Prostate gland (tissue), 2 donors: ENCODE data around the gene METTL17. TPM values are rescaled to one million over a fixed set of nuclear protein-coding genes. Genes with fewer than 3 reads are reported as not detected.
"Not testable (repeated sequence)": the region's sequence is repeated elsewhere in the genome, so short reads cannot be mapped to it uniquely, and the experiment has no call there.

Experiments
- DNase-seq: peaks from one replicate; pipeline ENCODE4 v3.0.0-alpha.2; 2019; ENCODE audit warnings: low spot score
- H3K27ac ChIP-seq, 2 donors: fragments of 200-600 bp; sonication (generic); 2 replicates each; pipeline ENCODE4 v1.5.1; 2017 to 2019
- H3K27me3 ChIP-seq: fragments of 200-600 bp; sonication (generic); replicated peaks from 2 replicates; pipeline ENCODE4 v1.5.1; 2019; ENCODE audit not compliant: insufficient read depth
- H3K36me3 ChIP-seq, 2 donors: fragments of 200-600 bp; sonication (generic); 1 replicate in 1 of 2; 2 replicates in 1 of 2; pipeline versions ENCODE4 v1.5.1 to v1.8.1; 2017 to 2019
- H3K4me1 ChIP-seq: fragments of 200-600 bp; sonication (generic); replicated peaks from 2 replicates; pipeline ENCODE4 v1.5.1; 2019
- H3K4me3 ChIP-seq, 2 donors: fragments of 200-600 bp; sonication (generic); 2 replicates each; pipeline ENCODE4 v1.5.1; 2017 to 2019
- H3K9me3 ChIP-seq: fragments of 200-600 bp; sonication (generic); 2 replicates; pipeline ENCODE4 v1.5.1; 2017
- CTCF ChIP-seq, 4 experiments: fragments of 200-600 bp in 2 of 4; fragments of 450-650 bp in 2 of 4; sonication (generic) in 2 of 4; IDR thresholded peaks; 1 replicate in 3 of 4; 2 replicates in 1 of 4; pipeline ENCODE4 v1.5.1; 2016 to 2019; ENCODE audit warnings: antibody characterized with exemption in 4 of 4, mild to moderate bottlenecking in 2 of 4, moderate library complexity in 2 of 4
- POLR2A ChIP-seq: fragments of 450-650 bp; IDR thresholded peaks from one replicate; pipeline ENCODE4 v1.6.1; 2016; ENCODE audit warnings: antibody characterized with exemption, mild to moderate bottlenecking
- POLR2AphosphoS5 ChIP-seq: sonication (generic); formaldehyde crosslinking; IDR thresholded peaks from one replicate; pipeline ENCODE4 v1.6.1; 2017; ENCODE audit warnings: antibody characterized with exemption
- WGBS: methylation state at CpG from one replicate; pipeline ENCODE4 v1.1.5; 2018; 5-methylcytosine and 5-hydroxymethylcytosine counted together
- intact Hi-C: fragments of 100-400 bp; cut with DNase I; formaldehyde crosslinking; loops from one replicate; pipeline ENCODE4 v1.14.2; 2022
- total RNA-seq, 2 donors: library from RNA; depleted of rRNA; stranded (reverse); fragments of >200 nt; gene quantifications; one replicate each; pipeline ENCODE4 v1.1.0, GENCODE V29; 2016

The METTL17 gene
- total RNA-seq, 2 donors from 2014 or later: 60.3 to 74.5 TPM

GRCh38 chr14:20998139-20998538 is 8.4 kb downstream of the METTL17 start:
- H3K27me3 ChIP-seq: no peaks in the 10 kb centered on the region
- no peak overlapping the region for H3K4me3 ChIP-seq
- 34% methylated on average over 3 of the region's 3 CpGs for WGBS
- H3K27ac ChIP-seq: peak overlapping the region in 1 of 2 donors; percentile 35
- H3K36me3 ChIP-seq: peaks cover 10 to 18% of the 10 kb centered on the region in 2 donors
- TF ChIP-seq POLR2A (no peak), POLR2AphosphoS5 (peak; percentile 8)
- intact Hi-C loops: no loop called here
- no peaks in the 10 kb centered on the region for H3K4me1 ChIP-seq
- peak; percentile 28 for DNase-seq
- no peaks in the 10 kb centered on the region for H3K9me3 ChIP-seq

DNA sequence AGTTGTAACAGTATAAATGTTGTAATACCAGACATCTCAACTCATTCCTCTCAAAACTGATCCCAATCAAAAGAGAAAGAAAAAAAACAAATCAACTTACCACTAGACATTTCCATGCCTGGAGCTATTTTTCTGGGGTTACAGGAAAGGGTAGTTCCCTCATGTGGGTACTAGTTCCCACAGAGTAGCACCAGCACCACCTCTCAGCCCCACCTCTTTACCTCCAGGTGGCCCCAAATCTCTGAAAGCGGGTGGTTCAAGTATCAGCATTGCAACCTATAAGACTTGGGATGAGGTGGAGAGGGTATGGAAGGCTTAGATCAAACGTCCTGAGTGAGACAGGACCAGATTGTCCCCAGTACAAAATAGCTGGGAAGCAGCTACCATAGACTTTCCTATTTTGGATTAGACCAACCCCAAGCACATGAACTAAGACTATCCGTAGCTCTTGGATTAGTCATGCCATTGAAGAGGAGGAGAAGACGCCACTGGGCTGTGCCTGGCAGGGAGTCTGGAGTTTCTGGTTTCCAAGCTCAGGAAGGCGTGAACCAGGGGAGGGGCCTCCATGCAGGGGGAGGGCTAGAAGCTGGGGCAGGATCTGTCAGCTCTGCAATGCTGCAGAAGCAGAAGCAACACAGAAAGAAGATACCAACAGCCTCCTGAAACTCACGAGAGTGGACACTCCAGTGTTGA is 9.0 kb downstream of the METTL17 start, which contains the start of gene SLC39A2:
TSS of gene SLC39A2 (plus strand) at position 620 of the 693 bp plus-strand sequence. CDS start 154 bp downstream, outside the sequence.
- Histone ChIP-seq H3K36me3 (peaks cover 10 to 18% of the 10 kb centered on the region in 2 donors), H3K27ac (peak within 1 kb of the TSS; percentile 42 to 47)

GRCh38 chr14:20999591-20999990 is 9.8 kb downstream of the METTL17 start:
- Histone ChIP-seq H3K4me3 (no peak overlapping the region), H3K27me3 (no peaks in the 10 kb centered on the region), H3K36me3 (peaks cover 10 to 17% of the 10 kb centered on the region in 2 donors), H3K9me3 (no peaks in the 10 kb centered on the region), H3K4me1 (no peaks in the 10 kb centered on the region), H3K27ac (no peak overlapping the region)
- intact Hi-C loops: no loop called here
- DNase-seq: no peak
- TF ChIP-seq POLR2A (no peak), POLR2AphosphoS5 (no peak), CTCF (IDR thresholded peaks at IDR 0.05) (no peak)
- WGBS: 65% methylated on average over 4 of the region's 4 CpGs

More for the DNA sequence above, 9.0 kb downstream of the METTL17 start, which contains the start of gene SLC39A2:
- H3K4me1 ChIP-seq: no peaks in the 10 kb centered on the region
- DNase-seq: peak; percentile 65
- H3K9me3 ChIP-seq: no peaks in the 10 kb centered on the region
- H3K4me3 ChIP-seq: no peak within 1 kb of the TSS
- WGBS: 25% methylated on average over 6 of the region's 6 CpGs
- no peak for TF ChIP-seq CTCF (IDR thresholded peaks at IDR 0.05)
- TF ChIP-seq POLR2AphosphoS5: peak; percentile 33
- TF ChIP-seq POLR2A: peak; percentile 21
- intact Hi-C loops: no loop called here
- no peaks in the 10 kb centered on the region for H3K27me3 ChIP-seq

GRCh38 chr14:21001218-21001617 is 11.4 kb downstream of the METTL17 start:
- Histone ChIP-seq H3K27ac (no peak overlapping the region), H3K4me1 (no peaks in the 10 kb centered on the region), H3K27me3 (no peaks in the 10 kb centered on the region), H3K36me3 (peaks cover 2 to 4% of the 10 kb centered on the region in 2 donors), H3K4me3 (no peak overlapping the region), H3K9me3 (no peaks in the 10 kb centered on the region)
- no peak for TF ChIP-seq POLR2A
- no peak for DNase-seq
- 73% methylated on average over 7 of the region's 7 CpGs for WGBS
- intact Hi-C loops: no loop called here

- H3K27ac ChIP-seq: no peak overlapping the region
- no peaks in the 10 kb centered on the region for H3K9me3 ChIP-seq
- no peak for TF ChIP-seq POLR2A
- TF ChIP-seq CTCF (IDR thresholded peaks at IDR 0.05): no peak
- no peak for TF ChIP-seq POLR2AphosphoS5
- 87% methylated on average over 14 of the region's 14 CpGs for WGBS
- no peaks in the 10 kb centered on the region for H3K4me1 ChIP-seq
- H3K4me3 ChIP-seq: no peak overlapping the region
- H3K27me3 ChIP-seq: no peaks in the 10 kb centered on the region
- H3K36me3 ChIP-seq: no peaks in the 10 kb centered on the region
- DNase-seq: no peak
- intact Hi-C loops: no loop called here
Measured at GRCh38 chr14:21003788-21004346, 14.1 kb downstream of the METTL17 start.

GRCh38 chr14:21009721-21010120 is 19.9 kb downstream of the METTL17 start:
- intact Hi-C loops, H3K27ac ChIP-seq, H3K4me3 ChIP-seq, H3K36me3 ChIP-seq, H3K9me3 ChIP-seq, H3K4me1 ChIP-seq, DNase-seq, H3K27me3 ChIP-seq: not testable (repeated sequence)
- 35% methylated on average over 3 of the region's 3 CpGs for WGBS
